H1 (cell line): ENCODE measurements around the gene HSF4. TPM values are rescaled to one million over a fixed set of nuclear protein-coding genes. Genes with fewer than 3 reads are reported as not detected.

Experiments used
- CBX8 ChIP-seq: fragments of 300-800, 300-1000 bp; sonication (generic); IDR thresholded peaks from 2 replicates; pipeline ENCODE4 v1.7.1; 2016; ENCODE audit warnings: low read depth, low read length, borderline replicate concordance
- CHD1 ChIP-seq: IDR thresholded peaks from 2 replicates; pipeline ENCODE4 v1.6.1; 2012; ENCODE audit warnings: low read depth, low read length, improper control_type of control experiment
- EGR1 ChIP-seq: IDR thresholded peaks from 2 replicates; pipeline ENCODE4 v1.6.1; 2011; ENCODE audit warnings: low read depth, low read length, borderline replicate concordance
- EZH2 ChIP-seq: fragments of 200-600 bp; sonication (generic); IDR thresholded peaks from 2 replicates; pipeline ENCODE4 v1.7.1; 2012; ENCODE audit warnings: low read depth, mild to moderate bottlenecking, moderate library complexity, low read length, inconsistent platforms; ENCODE audit not compliant: severe bottlenecking
- FOSL1 ChIP-seq: IDR thresholded peaks from 2 replicates; pipeline ENCODE4 v1.6.1; 2011; ENCODE audit warnings: mild to moderate bottlenecking, low read depth, low read length, moderate library complexity; ENCODE audit not compliant: insufficient read depth
- NANOG ChIP-seq: IDR thresholded peaks from 2 replicates; pipeline ENCODE4 v1.6.1; 2011; ENCODE audit warnings: low read length, low read depth, mild to moderate bottlenecking, inconsistent platforms; ENCODE audit not compliant: insufficient read depth, poor library complexity, severe bottlenecking
- SAP30 ChIP-seq: fragments of 300-600 bp; sonication (generic); IDR thresholded peaks from 2 replicates; pipeline ENCODE4 v1.7.1; 2012; ENCODE audit warnings: low read length, moderate library complexity, mild to moderate bottlenecking, inconsistent platforms; ENCODE audit not compliant: insufficient read depth, insufficient replicate concordance
- SIN3A ChIP-seq, 2 experiments: IDR thresholded peaks in 1 of 2; conservative IDR thresholded peaks in 1 of 2; 2 replicates each; pipeline ENCODE4 v1.6.1; 2011 to 2012; ENCODE audit warnings: low read length in 2 of 2, improper control_type of control experiment in 1 of 2, low read depth in 1 of 2, mild to moderate bottlenecking in 1 of 2
- SIRT6 ChIP-seq: IDR thresholded peaks from one replicate; pipeline ENCODE4 v1.7.1; 2012; ENCODE audit warnings: low read length, inconsistent platforms
- SP4 ChIP-seq: IDR thresholded peaks from 2 replicates; pipeline ENCODE4 v1.6.1; 2012; ENCODE audit warnings: low read length, inconsistent platforms
- polyA plus RNA-seq, 7 experiments: library from polyadenylated mRNA; depleted of rRNA in 3 of 7; stranded (reverse) in 5 of 7; unstranded in 2 of 7; fragments of >200 nt in 5 of 7; fragments of 200-250 nt in 2 of 7; gene quantifications; 1 replicate in 5 of 7; 2 replicates in 1 of 7; 4 replicates in 1 of 7; pipeline versions ENCODE4 v1.2.1 to v1.2.3, GENCODE V29; 2011 to 2013; ENCODE audit warnings: missing spikeins in 2 of 7, mixed read lengths in 2 of 7
- total RNA-seq: library from RNA; stranded (reverse); fragmentation: NEBNext Ultra II Directional; extraction: Animal tissue kit (Norgen Biotek cat#: 25700); gene quantifications from 2 replicates; pipeline ENCODE4 v1.2.1, GENCODE V29; 2021
- TF ChIP-seq, protein P1 (sequence below): IDR thresholded peaks from 2 replicates; pipeline ENCODE4 v1.6.1; 2012; ENCODE audit warnings: low read length, inconsistent platforms
- TF ChIP-seq, protein P2 (sequence below): IDR thresholded peaks from 2 replicates; pipeline ENCODE4 v1.6.1; 2012; ENCODE audit warnings: inconsistent platforms

The HSF4 gene
- total and polyA plus RNA-seq, 2 of the 8 experiments (the other 6 are each of a cell fraction or from before 2014, with no cell fraction given) = 0.14 TPM; not detected in 1

DNA sequence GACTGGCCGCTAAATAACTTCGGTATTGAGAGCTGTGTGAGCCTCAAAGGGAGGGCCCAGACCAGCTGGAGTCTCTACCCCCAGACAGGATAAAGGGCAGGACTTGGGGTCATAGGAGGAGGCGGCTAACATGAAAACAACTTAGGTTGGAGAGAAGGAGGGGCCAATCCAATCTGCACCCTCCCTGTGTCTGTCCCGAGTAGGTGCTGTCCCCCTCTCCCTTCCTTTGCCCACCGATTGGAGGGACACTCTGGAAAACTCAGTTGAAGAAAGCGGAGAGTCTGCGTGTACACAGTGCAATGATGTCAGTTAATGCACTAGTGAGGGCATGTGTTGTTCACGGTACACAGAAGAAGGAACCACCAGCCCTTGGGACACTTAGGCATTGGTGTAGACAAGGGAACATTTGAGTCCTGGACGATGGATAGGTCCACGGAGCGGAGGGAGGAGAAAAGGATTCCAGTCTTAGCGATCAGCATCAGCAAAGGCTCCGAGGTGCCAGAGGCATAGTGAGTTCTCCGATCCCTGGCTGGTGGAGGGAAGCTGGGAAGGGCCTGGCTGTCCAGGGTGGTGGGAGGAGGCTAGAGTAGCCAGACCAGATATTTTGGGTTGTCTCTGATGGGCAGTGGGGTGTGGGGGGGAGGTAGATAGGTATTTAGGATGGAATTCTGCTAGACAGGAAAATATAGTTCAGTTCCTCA is 6.6 kb downstream of the HSF4 start (continued):
- TF ChIP-seq SIRT6 (no peak), CHD1 (no peak), FOSL1 (no peak), SAP30 (no peak), EGR1 (no peak), NANOG (no peak), EZH2 (peak; percentile 71), SP4 (no peak), CBX8 (no peak), SIN3A (conservative IDR thresholded peaks at IDR 0.05 in 1 of 2, IDR thresholded peaks at IDR 0.05 in 1 of 2; ENCODE audit: low read depth in 1 of 2, low read length in 2 of 2) (0 out of 4 replicates have a peak, but pooled peaks of 1 of the 2 experiments have one; percentile 21)
- TF ChIP-seq, protein P1, sequence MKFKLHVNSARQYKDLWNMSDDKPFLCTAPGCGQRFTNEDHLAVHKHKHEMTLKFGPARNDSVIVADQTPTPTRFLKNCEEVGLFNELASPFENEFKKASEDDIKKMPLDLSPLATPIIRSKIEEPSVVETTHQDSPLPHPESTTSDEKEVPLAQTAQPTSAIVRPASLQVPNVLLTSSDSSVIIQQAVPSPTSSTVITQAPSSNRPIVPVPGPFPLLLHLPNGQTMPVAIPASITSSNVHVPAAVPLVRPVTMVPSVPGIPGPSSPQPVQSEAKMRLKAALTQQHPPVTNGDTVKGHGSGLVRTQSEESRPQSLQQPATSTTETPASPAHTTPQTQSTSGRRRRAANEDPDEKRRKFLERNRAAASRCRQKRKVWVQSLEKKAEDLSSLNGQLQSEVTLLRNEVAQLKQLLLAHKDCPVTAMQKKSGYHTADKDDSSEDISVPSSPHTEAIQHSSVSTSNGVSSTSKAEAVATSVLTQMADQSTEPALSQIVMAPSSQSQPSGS = no peak
- TF ChIP-seq, protein P2, sequence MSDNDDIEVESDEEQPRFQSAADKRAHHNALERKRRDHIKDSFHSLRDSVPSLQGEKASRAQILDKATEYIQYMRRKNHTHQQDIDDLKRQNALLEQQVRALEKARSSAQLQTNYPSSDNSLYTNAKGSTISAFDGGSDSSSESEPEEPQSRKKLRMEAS = no peak
